Fibroblast of lung (primary cell): ENCODE data around the gene GPC2. TPM values are rescaled to one million over a fixed set of nuclear protein-coding genes. Genes with fewer than 3 reads are reported as not detected.

Experiments
- DNase-seq, 2 donors: peaks; one replicate each; pipeline versions ENCODE4 v3.0.0 to v3.0.0-alpha.2; 2010; ENCODE audit warnings: low read depth in 2 of 2
- H2AFZ ChIP-seq: 2 replicates; pipeline ENCODE4 v1.5.1; 2012; ENCODE audit warnings: low read length, control low read depth, inconsistent platforms
- H3K27ac ChIP-seq: 2 replicates; pipeline ENCODE4 v1.5.1; 2011; ENCODE audit warnings: low read length, control low read depth; ENCODE audit not compliant: insufficient read depth
- H3K27me3 ChIP-seq: 2 replicates; pipeline ENCODE4 v1.5.1; 2011; ENCODE audit warnings: mild to moderate bottlenecking, low read length; ENCODE audit not compliant: control insufficient read depth, insufficient read depth
- H3K36me3 ChIP-seq: 2 replicates; pipeline ENCODE4 v1.5.1; 2011; ENCODE audit warnings: low read length; ENCODE audit not compliant: control insufficient read depth, insufficient read depth
- H3K4me1 ChIP-seq: 2 replicates; pipeline ENCODE4 v1.5.1; 2011; ENCODE audit warnings: low read length; ENCODE audit not compliant: control insufficient read depth, insufficient read depth; ENCODE audit errors: extremely low read depth
- H3K4me2 ChIP-seq: 2 replicates; pipeline ENCODE4 v1.5.1; 2011; ENCODE audit warnings: low read length, control low read depth; ENCODE audit not compliant: insufficient read depth; ENCODE audit errors: extremely low read depth
- H3K4me3 ChIP-seq, 4 experiments: fragments of 200-600 bp in 1 of 4; sonication (generic) in 1 of 4; replicated peaks in 1 of 4; 2 replicates each; pipeline ENCODE4 v1.5.1; 2011 to 2016; ENCODE audit warnings: low read length in 4 of 4, low read depth in 3 of 4, mild to moderate bottlenecking in 3 of 4, control low read depth in 2 of 4, inconsistent platforms in 1 of 4, mixed read lengths in 1 of 4; ENCODE audit not compliant: insufficient read depth in 1 of 4; ENCODE audit errors: control extremely low read depth in 1 of 4
- H3K79me2 ChIP-seq: 2 replicates; pipeline ENCODE4 v1.5.1; 2012; ENCODE audit warnings: mild to moderate bottlenecking, low read length, inconsistent platforms; ENCODE audit not compliant: control insufficient read depth, insufficient read depth
- H3K9ac ChIP-seq: 2 replicates; pipeline ENCODE4 v1.5.1; 2011; ENCODE audit warnings: mild to moderate bottlenecking, low read length, control low read depth; ENCODE audit not compliant: insufficient read depth
- H3K9me3 ChIP-seq: 2 replicates; pipeline ENCODE4 v1.5.1; 2012; ENCODE audit warnings: low read depth, low read length; ENCODE audit not compliant: control insufficient read depth, insufficient read depth
- H4K20me1 ChIP-seq: 2 replicates; pipeline ENCODE4 v1.5.1; 2011; ENCODE audit warnings: low read length; ENCODE audit not compliant: control insufficient read depth, insufficient read depth; ENCODE audit errors: extremely low read depth
- EZH2 ChIP-seq: IDR thresholded peaks from 2 replicates; pipeline ENCODE4 v1.5.1; 2012; ENCODE audit warnings: low read length, control low read depth, mild to moderate bottlenecking; ENCODE audit errors: missing control alignments
- polyA plus RNA-seq, 2 donors: library from polyadenylated mRNA; depleted of rRNA in 1 of 2; stranded (reverse) in 1 of 2; unstranded in 1 of 2; fragments of >200 nt; gene quantifications; 2 replicates each; pipeline ENCODE4 v1.2.1, GENCODE V29; 2011 to 2012; ENCODE audit warnings: missing spikeins in 1 of 2
- total RNA-seq: library from RNA; depleted of rRNA; stranded (reverse); fragments of >200 nt; gene quantifications from 2 replicates; pipeline ENCODE4 v1.2.1, GENCODE V29; 2014
- TF ChIP-seq, protein P1 (sequence below), 2 donors: IDR thresholded peaks in 1 of 2; conservative IDR thresholded peaks in 1 of 2; 1 replicate in 1 of 2; 2 replicates in 1 of 2; pipeline ENCODE4 v1.5.1; 2011 to 2012; ENCODE audit warnings: low read length in 2 of 2, control low read depth in 1 of 2, inconsistent platforms in 1 of 2, low read depth in 1 of 2, mild to moderate bottlenecking in 1 of 2

GPC2 gene
- total and polyA plus RNA-seq, 2 donors (not counting 1 experiment from before 2014, with no cell fraction given) = 0.35 to 2.3 TPM

DNA sequence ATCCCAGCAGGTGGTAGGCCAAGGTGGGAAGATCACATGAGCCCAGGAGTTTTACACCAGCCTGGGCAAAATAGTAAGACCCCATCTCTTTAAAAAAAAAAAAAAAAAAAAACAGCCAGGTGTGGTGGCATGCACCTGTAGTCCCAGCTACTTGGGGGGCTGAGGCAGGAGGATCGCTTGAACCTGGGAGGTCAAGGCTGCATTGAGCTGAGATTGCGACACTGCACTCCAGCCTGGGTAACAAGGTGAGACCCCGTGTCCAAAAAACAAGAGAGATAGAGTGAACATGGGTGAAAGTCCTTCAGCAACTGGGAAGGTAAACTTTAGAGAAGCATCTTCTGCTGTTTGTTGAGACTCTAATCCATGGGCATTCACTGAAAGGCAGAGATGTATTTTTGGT lies 34.7 kb downstream of the GPC2 start:
- no peaks in the 10 kb centered on the region for H3K79me2 ChIP-seq
- TF ChIP-seq, protein P1, sequence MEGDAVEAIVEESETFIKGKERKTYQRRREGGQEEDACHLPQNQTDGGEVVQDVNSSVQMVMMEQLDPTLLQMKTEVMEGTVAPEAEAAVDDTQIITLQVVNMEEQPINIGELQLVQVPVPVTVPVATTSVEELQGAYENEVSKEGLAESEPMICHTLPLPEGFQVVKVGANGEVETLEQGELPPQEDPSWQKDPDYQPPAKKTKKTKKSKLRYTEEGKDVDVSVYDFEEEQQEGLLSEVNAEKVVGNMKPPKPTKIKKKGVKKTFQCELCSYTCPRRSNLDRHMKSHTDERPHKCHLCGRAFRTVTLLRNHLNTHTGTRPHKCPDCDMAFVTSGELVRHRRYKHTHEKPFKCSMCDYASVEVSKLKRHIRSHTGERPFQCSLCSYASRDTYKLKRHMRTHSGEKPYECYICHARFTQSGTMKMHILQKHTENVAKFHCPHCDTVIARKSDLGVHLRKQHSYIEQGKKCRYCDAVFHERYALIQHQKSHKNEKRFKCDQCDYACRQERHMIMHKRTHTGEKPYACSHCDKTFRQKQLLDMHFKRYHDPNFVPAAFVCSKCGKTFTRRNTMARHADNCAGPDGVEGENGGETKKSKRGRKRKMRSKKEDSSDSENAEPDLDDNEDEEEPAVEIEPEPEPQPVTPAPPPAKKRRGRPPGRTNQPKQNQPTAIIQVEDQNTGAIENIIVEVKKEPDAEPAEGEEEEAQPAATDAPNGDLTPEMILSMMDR (conservative IDR thresholded peaks at IDR 0.05 in 1 of 2, IDR thresholded peaks at IDR 0.05 in 1 of 2; ENCODE audit: low read depth in 1 of 2, low read length in 2 of 2) = no peak
- TF ChIP-seq EZH2 = no peak

DNA sequence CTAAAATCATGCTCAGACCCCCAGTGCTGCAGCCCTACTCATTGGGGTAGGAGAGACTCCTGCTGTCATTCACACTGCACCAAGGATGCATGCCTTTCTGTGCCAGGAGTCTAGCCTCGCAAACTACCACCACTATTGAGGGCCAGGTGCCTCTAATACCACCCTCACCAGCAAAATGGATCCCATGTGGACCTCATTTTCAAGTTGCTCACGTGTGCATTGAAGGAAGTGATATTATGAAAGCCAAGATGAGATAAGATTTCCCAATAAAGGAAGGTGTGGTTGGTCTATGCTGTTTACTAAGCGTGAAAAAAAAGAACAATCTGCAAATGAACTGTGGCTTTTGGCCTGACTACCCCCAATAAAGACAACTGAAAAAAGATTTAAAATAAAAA lies 35.6 kb downstream of the GPC2 start:
- H3K4me3 ChIP-seq = no peak overlapping the region
- no peaks in the 10 kb centered on the region for H3K36me3 ChIP-seq
- H3K9me3 ChIP-seq = no peaks in the 10 kb centered on the region
- H3K79me2 ChIP-seq = no peaks in the 10 kb centered on the region
- no peaks in the 10 kb centered on the region for H4K20me1 ChIP-seq
- no peak overlapping the region for H3K4me2 ChIP-seq
- DNase-seq = no peak
- no peak overlapping the region for H3K9ac ChIP-seq
- H3K4me1 ChIP-seq = no peaks in the 10 kb centered on the region
- H2AFZ ChIP-seq = no peak overlapping the region
- no peaks in the 10 kb centered on the region for H3K27me3 ChIP-seq
- no peak overlapping the region for H3K27ac ChIP-seq
- TF ChIP-seq, protein P1 (conservative IDR thresholded peaks at IDR 0.05 in 1 of 2, IDR thresholded peaks at IDR 0.05 in 1 of 2; ENCODE audit: low read depth in 1 of 2, low read length in 2 of 2) = no peak
- no peak for TF ChIP-seq EZH2

More for the DNA sequence above, 34.7 kb downstream of the GPC2 start:
- no peak for DNase-seq
- Histone ChIP-seq H2AFZ (no peak overlapping the region), H3K4me1 (no peaks in the 10 kb centered on the region), H3K9me3 (no peaks in the 10 kb centered on the region), H3K4me3 (no peak overlapping the region), H3K4me2 (no peak overlapping the region), H3K36me3 (no peaks in the 10 kb centered on the region), H4K20me1 (no peaks in the 10 kb centered on the region), H3K9ac (no peak overlapping the region), H3K27ac (no peak overlapping the region), H3K27me3 (no peaks in the 10 kb centered on the region)

DNA sequence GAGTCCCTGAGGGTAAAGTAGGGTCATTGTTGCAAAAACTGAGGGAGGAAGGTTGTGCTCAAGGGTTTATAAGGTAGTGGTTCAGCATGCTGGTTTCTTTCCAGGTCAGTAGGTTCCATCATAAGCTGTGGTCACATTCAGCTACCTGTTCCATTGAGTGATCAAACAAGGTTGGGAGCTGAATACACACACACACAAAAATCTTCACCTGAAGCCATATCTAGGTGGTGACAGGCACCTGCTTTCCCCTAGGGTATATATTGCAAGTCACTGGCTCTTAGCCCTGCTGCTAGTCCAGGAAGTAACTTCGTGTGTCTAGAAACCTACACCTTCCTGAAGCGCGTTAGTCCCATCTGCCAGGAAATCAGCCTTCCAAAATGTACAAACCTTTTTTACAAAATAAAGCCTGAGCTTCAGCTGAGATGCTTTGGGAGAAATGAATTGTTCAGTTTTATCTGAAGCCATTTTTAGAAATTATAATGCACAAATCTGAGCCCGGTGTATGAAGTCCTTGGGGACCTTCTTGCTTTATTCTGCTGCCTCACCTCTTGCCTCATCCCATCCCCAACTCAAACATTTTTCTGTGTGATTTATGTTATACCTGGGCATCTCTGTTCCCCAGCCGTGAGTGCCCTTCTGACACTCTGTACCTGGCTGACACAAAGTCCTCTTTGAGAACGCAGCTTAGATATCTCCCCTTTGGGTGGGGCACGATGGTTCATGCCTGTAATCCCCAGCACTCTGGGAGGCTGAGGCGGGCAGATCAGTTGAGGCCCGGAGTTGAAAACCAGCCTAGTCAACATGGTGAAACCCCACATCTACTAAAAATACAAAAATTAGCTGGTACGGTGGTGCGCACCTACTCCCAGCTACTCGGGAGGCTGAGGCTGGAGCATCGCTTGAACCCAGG lies 39.1 kb downstream of the GPC2 start:
- no peak for DNase-seq

More for the DNA sequence above, 39.1 kb downstream of the GPC2 start:
- no peaks in the 10 kb centered on the region for H3K4me1 ChIP-seq
- H3K9me3 ChIP-seq = no peaks in the 10 kb centered on the region
- H4K20me1 ChIP-seq = no peaks in the 10 kb centered on the region
- H3K27me3 ChIP-seq = no peaks in the 10 kb centered on the region
- H3K4me3 ChIP-seq = no peak overlapping the region
- no peaks in the 10 kb centered on the region for H3K36me3 ChIP-seq
- H2AFZ ChIP-seq = no peak overlapping the region
- TF ChIP-seq EZH2 = no peak
- TF ChIP-seq, protein P1 (conservative IDR thresholded peaks at IDR 0.05 in 1 of 2, IDR thresholded peaks at IDR 0.05 in 1 of 2; ENCODE audit: low read depth in 1 of 2, low read length in 2 of 2) = no peak
- H3K4me2 ChIP-seq = no peak overlapping the region
- H3K79me2 ChIP-seq = no peaks in the 10 kb centered on the region
- no peak overlapping the region for H3K27ac ChIP-seq
- no peak overlapping the region for H3K9ac ChIP-seq
